ENCODE results near the gene COX7A2L. TPM values are rescaled to one million over a fixed set of nuclear protein-coding genes. Genes with fewer than 3 reads are reported as not detected.

The COX7A2L gene
- total RNA-seq, 1 experiment from 2014 or later: 99.5 TPM

DNA sequence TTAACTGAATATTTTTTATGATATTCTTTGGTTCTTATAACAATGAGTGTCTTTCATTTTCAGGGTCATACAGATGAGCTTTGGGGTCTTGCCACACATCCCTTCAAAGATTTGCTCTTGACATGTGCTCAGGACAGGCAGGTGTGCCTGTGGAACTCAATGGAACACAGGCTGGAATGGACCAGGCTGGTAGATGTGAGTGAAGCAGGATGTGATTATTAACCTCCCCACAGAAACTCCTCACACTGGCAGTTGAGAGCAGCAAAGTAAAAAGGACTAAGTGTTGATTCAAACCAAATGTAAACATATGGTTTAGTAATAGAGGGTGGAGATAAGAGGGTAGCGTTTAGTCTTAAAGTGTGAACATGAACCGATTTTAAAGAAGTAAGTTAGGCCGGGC, 57.8 kb downstream of the COX7A2L start (continued):
- no peak for TF ChIP-seq PRRX2 (CRISPR knock-in tag; IDR thresholded peaks at IDR 0.05)
- no peak for TF ChIP-seq GRHL2 (CRISPR knock-in tag; IDR thresholded peaks at IDR 0.05; ENCODE audit: insufficient replicate concordance, severe bottlenecking)
- TF ChIP-seq, protein P1, sequence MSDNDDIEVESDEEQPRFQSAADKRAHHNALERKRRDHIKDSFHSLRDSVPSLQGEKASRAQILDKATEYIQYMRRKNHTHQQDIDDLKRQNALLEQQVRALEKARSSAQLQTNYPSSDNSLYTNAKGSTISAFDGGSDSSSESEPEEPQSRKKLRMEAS (CRISPR knock-in tag; IDR thresholded peaks at IDR 0.05): no peak
- no peak for TF ChIP-seq ZNF671 (CRISPR knock-in tag; IDR thresholded peaks at IDR 0.05)
- TF ChIP-seq FOXP1 (CRISPR knock-in tag; IDR thresholded peaks at IDR 0.05; ENCODE audit: borderline replicate concordance): no peak
- no peak for TF ChIP-seq TEAD1 (CRISPR knock-in tag; IDR thresholded peaks at IDR 0.05)
- TF ChIP-seq, protein P2, sequence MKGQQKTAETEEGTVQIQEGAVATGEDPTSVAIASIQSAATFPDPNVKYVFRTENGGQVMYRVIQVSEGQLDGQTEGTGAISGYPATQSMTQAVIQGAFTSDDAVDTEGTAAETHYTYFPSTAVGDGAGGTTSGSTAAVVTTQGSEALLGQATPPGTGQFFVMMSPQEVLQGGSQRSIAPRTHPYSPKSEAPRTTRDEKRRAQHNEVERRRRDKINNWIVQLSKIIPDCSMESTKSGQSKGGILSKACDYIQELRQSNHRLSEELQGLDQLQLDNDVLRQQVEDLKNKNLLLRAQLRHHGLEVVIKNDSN (CRISPR knock-in tag; IDR thresholded peaks at IDR 0.05): no peak

DNA sequence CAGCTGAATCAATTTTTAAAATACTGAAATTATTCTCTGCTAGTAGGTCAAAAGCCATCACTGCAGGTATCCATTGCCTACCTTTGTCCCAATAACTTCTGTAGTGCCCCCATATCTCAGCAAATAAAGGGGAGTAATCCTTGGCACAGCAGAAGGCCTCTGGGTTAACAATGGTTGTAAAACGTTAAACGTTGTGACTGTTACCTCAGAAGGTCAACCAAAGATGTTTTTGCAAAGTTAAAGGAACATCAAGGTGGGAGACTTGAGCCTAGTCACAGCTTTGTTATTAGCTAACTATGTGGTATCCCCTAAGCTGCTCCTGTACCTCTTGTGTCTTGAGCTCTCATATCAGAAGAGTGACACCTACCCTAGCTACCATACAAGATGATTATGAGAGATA, 60.5 kb downstream of the COX7A2L start:
- Mint-ChIP-seq H3K4me1 (peaks cover 18% of the 10 kb centered on the region), H3K36me3 (peaks cover 38% of the 10 kb centered on the region), H3K27me3 (ENCODE audit: low read depth) (no peaks in the 10 kb centered on the region), H3K9me3 (no peaks in the 10 kb centered on the region), H3K27ac (no peak overlapping the region), H3K4me3 (no peak overlapping the region)
- ATAC-seq: no peak
- no peak for TF ChIP-seq KAT7 (CRISPR knock-in tag; IDR thresholded peaks at IDR 0.05; ENCODE audit: borderline replicate concordance)
- TF ChIP-seq, protein P3, sequence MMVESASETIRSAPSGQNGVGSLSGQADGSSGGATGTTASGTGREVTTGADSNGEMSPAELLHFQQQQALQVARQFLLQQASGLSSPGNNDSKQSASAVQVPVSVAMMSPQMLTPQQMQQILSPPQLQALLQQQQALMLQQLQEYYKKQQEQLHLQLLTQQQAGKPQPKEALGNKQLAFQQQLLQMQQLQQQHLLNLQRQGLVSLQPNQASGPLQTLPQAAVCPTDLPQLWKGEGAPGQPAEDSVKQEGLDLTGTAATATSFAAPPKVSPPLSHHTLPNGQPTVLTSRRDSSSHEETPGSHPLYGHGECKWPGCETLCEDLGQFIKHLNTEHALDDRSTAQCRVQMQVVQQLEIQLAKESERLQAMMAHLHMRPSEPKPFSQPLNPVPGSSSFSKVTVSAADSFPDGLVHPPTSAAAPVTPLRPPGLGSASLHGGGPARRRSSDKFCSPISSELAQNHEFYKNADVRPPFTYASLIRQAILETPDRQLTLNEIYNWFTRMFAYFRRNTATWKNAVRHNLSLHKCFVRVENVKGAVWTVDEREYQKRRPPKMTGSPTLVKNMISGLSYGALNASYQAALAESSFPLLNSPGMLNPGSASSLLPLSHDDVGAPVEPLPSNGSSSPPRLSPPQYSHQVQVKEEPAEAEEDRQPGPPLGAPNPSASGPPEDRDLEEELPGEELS (CRISPR knock-in tag; IDR thresholded peaks at IDR 0.05): no peak
- TF ChIP-seq ZNF121 (CRISPR knock-in tag; IDR thresholded peaks at IDR 0.05): no peak
- no peak for TF ChIP-seq ZNF671 (CRISPR knock-in tag; IDR thresholded peaks at IDR 0.05)
- ChIA-PET CTCF (no interaction called here), POLR2A (no interaction called here)
- no peak for DNase-seq (ENCODE audit: low spot score)

Other genes with a start within 250 kb of the COX7A2L start
- gene EML4, start 191.9 kb downstream of the COX7A2L start, total RNA-seq (2021): 89.9 to 94.7 TPM (median 92.6 TPM) in 3 replicates
- gene KCNG3, start 132.8 kb upstream of the COX7A2L start, total RNA-seq (2021): 12.9 to 15.5 TPM (median 13.1 TPM) in 3 replicates
- 153 to 173 TPM (median 157 TPM) in 3 replicates for gene MTA3, start 207.4 kb upstream of the COX7A2L start, total RNA-seq (2021)

All from WTC11 (cell line).